Inflammatory macrophage (primary cell): ENCODE measurements around the gene SLC25A38.
"Not testable (repeated sequence)": the region's sequence is repeated elsewhere in the genome, so short reads cannot be mapped to it uniquely, and the experiment has no call there.

Source experiments
- DNase-seq, 2 donors: peaks; one replicate each; pipeline ENCODE4 v3.0.0-alpha.2; 2020 to 2022
- total RNA-seq, 18 experiments: gene quantifications; one replicate each; lab custom pipeline; 2026; ENCODE audit warnings: mixed read lengths in 6 of 18, inconsistent platforms in 2 of 18; lab: John Stamatoyannopoulos, UW

The SLC25A38 gene, protein sequence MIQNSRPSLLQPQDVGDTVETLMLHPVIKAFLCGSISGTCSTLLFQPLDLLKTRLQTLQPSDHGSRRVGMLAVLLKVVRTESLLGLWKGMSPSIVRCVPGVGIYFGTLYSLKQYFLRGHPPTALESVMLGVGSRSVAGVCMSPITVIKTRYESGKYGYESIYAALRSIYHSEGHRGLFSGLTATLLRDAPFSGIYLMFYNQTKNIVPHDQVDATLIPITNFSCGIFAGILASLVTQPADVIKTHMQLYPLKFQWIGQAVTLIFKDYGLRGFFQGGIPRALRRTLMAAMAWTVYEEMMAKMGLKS
- 3.1 to 22.2 (median 14.7) reads per million in 18 experiments for total RNA-seq

DNA sequence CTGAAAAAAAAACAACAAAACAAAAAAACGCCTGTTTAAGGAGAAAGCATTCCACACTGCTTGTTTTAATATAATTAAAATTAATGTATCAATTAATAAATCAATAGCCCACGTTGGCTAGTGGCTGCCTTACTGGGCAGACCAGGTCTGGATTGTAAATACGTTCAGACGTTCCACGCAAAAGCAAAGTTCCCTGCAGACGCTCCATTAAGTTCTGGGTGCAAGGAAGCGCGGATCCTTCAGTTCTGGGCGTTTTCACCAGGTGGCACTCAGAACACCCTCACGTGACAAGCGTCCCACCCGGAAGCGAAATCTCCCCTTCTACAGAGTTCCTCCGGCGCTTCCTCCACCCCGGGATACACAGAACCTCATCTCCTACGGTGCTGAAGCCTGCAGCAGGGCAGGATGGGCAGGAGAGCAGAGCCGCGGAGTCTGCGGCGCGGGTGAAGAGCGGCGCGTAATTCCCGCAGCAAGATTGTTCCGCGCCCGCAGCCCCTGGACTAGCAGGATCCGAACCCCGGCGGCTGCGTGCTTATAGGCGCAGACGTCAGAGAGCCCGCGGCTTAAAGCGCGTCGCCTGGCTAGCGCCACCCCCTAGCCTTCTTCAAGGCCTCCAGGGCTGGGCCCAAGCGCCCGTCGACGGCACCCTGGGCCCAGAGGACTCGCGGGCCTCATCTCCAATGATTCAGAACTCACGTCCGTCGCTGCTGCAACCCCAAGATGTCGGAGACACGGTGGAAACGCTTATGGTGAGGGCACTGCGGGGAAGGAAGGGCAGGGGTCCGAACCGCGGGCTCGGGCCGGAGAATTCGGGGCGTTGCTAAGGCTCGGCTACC, at the start of gene SLC25A38:
TSS of gene SLC25A38 (plus strand) at position 326 of the 836 bp plus-strand sequence. CDS start at position 681, 355 bp downstream.
- DNase-seq = peak; percentile 81 to 90

DNA sequence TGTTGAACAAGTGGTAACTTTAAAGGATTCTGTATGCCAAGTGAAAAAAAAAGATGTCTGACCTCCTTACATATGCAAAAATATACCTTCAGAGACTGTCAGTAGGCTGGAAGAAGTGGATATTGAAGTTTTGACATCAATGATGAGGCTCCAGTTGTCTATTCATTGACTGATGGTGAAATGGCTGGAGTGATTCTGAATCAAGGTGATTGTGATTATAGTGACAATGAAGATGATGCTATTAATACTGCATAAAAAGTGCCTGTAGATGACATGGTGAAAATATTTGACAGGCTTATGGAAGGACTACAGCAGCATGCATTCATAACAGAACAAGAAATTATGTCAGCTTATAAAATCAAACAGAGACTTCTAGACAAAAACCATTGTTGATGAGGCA, 49.6 kb upstream of the SLC25A38 start:
- DNase-seq = no peak

DNA sequence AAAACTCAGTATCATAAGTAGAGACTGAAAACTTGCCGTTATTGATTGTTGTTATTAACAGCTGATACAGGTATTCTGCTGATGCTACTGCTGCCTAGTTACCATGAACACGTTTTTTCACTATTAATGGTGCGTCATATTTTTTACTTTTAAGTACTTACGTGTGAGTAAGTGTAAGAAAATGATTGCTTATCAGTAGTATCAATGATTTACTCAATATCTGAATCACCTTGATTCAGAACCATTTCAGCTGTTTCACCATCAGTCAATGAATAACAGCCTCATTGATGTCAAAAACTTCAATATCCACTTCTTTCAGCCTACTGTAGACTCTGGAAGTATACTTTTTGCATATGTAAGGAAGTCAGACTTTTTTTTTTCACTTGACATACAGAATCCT, 49.0 kb upstream of the SLC25A38 start:
- DNase-seq = no peak

DNA sequence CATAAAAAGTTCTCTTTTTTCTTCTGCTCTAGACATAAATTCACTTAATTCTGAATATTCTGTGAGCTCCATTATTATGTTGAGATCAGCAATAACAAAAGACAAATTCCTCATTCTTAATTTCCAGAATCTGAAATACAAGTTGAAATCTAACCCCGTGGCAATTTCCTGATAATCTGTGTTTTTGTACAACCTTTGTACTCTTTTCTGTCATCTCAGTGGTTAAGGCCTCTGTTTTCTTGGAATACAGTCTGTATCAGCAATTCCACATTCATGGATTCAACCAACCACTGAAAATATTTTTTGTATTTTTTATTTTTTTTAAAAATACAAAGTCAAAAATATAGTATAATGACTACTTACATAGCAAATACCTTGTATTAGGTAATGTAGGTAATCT, 45.0 kb upstream of the SLC25A38 start:
- no peak for DNase-seq

DNA sequence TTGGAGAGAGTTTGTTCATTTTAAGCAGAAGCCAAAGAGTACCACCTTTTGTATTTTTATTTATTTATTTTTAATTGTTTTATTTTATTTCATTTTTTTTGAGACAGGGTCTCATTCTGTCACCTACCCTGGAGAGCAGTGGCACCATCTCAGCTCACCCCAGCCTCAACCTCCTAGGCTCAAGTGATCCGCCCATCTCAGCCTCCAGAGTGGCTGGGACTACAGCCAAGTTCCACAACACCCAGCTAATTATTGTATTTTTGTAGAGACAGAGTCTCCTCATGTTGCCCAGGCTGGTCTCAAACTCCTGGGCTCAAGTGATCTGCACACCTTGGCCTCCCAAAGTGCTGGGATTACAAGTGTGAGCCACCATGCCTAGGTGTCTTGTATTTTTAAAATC, 44.1 kb upstream of the SLC25A38 start:
- DNase-seq = no peak

DNA sequence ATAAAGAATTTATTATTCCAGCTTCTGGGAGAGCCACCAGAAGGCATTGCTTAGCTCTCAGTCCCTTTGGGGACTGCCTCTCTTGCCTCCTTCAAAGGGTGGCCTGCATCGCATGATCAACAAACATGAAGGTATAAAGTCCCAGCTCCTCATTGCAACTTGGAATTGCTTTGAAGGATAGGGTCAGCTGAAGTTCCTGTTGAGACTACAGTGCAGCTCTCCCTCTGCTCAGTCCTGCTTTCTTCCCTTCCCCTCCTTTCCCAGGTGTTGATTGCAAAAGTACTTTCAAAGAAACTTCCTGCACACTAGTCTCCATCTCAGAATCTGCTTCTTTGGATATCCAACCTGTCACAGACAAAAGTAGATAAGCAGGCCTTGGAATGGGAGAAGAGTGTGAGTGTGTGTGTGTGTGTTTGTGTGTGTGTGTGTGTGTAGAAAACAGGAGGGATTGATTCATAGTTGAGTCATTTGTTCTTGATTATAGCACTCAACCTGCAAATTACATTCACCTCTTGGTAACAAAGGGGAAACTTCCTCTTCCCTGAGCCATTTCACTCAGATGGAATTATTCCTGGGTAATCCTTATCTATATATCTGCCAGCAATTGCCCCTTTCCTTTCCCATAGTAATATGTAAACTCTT, 40.0 kb upstream of the SLC25A38 start:
- no peak for DNase-seq

DNA sequence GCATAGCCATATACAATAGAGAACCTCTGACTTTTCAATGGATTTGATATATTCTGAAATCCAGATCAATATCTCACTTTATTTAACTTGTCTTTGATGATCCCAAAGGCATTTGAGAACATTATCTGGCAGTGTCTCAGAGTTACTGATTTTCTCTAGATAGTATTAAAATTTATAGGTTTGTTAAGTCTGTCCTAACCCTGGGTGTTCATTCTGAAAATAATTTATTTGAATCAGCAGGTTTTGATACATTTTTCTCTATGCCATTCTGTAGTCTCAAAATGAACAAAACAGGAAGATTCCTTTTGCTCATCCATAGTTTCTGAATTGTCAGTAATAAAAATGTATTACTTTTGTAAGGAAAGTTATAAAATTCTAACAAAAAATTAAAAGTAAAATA, 39.4 kb upstream of the SLC25A38 start:
- no peak for DNase-seq

DNA sequence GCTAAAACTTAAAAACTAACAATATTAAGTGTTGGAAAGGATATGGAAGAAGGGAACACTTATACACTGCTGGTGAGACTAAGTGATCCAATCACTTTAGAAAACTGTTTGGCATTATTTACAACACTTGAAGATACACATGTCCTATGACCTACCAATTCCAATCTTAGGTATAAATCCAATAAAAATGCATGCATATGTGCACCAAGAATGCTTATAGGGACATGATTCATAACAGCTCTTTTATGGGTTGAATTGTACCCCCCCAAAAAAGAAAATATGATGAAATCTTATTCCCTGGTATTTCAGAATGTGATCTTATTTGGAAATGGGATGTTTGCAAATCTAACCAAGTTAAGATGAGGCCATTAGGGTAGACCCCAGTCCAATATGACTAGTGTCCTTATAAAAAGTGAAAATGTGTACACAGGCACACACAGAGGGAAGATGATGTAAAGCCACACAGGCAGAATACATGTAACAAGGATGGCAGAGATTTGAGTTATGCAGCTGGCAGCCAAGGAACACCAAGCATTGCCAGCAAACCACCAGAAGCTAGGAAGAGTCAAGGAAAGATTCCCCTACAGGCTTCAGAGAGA, 38.3 kb upstream of the SLC25A38 start:
- DNase-seq = no peak

DNA sequence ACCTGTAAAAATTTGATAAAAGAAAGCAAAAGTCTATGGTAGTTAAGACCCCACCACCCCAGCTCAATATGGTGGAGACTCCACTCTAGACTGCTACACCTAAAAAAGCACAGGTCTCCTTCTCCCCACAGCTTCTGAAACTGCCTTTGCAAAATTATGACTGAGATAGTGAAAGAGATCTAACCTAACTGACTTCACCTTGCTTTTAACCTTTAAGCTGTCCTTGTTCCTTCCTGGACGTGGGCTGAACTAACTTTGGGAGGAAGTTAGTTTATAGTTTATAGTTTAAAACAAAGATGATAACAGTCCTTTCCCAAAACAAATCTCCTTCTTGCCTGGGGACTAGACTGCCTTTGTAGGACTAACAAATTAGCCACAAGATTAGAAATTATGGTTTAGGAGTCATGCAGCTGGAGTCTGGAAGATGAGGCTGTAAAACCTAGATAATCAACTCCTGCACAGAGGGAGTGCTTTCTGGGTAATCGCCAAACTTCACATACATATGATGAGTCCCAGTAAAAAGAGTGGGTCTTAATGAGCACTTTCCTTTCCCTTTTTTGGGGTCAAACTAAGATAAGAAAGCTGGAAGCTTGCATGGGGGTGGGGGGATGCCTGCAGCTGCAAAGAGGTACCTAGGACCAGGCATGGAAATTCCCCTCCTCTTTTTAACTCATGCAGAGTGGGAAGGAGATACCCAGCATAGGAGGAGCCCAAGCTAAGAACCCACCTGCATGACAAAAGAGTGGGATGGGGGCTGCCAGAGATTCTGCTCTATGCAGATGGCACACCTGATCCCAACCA, 36.2 kb upstream of the SLC25A38 start:
- no peak for DNase-seq

DNA sequence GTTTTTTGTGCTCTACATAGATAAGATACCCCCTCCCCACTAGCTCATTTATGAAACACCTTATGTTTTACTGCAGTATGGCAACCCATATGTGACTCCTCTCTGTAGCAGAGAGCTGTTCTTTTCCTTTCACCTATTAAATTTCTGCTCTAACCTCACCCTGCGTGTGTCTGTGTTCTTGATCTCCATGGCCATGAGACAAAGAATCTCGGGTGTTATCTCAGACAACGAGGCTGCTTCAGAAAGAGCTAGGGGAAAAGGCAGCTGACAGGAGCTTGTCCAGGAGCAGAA, 35.6 kb upstream of the SLC25A38 start:
- no peak for DNase-seq

DNA sequence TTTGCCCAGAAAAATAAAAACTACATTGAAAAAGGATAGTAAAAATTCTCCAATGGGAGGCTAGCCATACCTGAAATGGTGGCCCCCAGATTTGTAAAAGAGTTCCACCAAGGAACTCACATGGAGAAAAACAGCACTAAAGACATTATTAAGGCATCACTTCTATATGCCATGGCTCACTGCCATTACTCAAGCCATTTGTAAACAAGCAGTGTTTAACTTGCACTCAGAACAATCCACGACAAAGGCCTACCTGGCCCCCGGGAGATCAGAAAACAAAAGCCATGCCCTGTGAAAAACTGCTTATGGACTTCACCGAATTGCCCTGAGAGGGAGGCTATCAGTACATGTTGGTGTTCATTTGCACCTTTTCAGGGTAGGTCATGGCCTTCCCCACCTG, 34.1 kb upstream of the SLC25A38 start:
- no peak for DNase-seq

DNA sequence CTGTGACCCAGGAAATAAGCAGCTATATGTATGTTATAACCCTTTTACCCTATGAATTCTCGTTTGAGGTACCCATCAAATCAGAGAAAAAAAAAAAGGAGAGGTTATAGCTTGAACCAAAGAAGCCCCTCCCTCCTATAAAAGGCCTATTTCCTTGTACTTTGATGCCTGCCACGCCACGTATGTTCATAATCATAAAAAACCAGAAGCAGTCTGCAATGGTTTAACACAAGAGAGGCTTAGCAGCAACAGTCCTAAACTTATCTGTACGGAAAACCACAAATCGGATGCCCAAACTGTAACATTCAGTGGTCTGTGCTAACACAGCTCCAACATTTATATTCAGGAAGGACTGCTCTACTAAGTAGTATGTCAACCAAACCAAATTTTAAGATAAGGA, 32.5 kb upstream of the SLC25A38 start:
- no peak for DNase-seq

DNA sequence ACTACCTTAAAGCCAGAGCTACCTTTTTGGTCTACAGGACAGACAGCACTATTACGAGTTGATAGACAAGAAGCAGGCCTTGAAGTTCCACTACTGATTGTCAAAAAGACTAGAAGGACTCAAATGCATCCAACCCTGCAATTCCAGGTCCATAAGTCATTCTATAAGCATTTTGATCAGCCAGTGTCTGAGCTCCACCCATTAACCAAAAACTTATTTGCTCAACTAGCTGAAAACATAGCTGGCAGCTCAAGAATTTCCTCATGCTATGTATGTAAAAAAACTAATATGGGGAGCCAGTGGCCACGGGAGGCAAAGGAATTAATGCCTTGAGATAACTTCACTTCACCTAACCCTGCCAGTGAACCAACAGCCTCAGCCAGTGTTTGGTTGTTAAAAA, 32.0 kb upstream of the SLC25A38 start:
- DNase-seq = not testable (repeated sequence)

DNA sequence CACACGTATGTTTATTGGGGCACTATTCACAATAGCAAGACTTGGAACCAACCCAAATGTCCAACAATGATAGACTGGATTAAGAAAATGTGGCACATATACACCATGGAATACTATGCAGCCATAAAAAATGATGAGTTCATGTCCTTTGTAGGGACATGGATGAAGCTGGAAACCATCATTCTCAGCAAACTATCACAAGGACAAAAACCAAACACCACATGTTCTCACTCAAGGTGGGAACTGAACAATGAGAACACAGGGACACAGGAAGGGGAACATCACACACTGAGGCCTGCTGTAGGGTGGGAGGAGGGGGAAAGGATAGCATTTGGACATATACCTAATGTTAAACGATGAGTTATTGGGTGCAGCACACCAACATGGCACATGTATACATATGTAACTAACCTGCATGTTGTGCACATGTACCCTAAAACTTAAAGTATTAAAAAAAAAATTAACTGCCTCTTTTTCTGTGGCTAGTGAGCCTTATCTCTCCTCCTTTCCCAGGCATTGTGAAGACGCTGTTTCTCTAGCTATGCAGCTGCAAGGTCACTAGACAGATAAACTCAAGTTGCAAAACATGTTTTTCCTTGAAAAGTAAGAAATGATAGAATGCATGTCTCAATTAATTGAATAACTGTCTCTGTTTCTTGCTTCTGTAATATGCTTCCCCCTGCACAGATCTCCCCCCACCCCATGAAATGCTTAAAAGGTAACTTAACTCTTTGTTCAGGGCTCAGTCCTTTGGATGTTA, 29.8 kb upstream of the SLC25A38 start:
- not testable (repeated sequence) for DNase-seq

DNA sequence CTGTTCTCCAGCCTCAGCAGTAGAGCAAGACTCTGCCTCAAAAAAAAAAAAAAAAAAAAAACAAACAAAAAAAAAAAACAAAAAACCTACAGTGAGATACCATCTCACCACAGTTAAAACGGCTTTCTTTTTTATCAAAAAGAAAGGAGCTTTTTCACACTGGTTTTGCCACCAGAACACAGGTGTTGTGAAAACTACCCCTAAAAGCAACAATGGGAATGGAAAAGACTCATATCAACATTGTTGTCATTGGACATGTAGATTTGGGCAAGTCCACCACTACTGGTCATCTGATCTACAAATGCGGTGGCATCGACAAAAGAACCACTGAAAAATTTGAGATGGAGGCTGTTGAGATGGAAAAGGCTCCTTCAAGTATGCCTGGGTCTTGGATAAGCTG, 24.8 kb upstream of the SLC25A38 start:
- DNase-seq = no peak

DNA sequence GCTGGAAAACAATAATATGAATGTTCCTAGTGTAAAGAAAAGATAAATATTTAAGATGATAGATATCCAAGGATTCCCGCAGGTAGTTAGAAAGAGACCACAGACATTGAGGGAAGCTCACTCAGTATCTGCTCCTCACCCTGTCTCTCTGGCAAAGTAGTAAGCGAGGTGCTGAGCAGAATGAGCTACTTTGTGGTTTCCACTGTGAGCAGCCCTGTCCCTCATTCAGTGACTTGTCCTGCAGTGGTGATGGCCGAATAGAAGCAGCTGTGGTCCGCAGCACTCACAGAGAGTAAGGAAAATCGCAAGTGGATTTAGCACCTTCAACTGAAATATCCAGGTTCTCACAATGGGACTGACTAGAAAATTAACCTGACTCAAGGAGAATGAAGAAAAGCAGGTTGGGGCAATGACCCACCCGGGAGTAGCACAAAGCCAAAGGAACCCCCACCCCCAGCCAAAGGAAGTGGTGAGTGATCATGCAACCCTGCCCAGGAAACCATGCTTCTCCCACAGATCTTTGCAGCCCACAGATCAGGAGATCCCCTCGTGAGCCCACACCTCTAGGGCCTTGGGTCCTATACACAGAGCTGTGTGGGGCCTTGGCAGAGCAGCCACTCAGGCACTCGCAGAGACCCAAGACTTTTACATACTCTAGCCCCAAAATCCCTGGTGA, 21.8 kb upstream of the SLC25A38 start:
- DNase-seq = peak; percentile 7 to 59

DNA sequence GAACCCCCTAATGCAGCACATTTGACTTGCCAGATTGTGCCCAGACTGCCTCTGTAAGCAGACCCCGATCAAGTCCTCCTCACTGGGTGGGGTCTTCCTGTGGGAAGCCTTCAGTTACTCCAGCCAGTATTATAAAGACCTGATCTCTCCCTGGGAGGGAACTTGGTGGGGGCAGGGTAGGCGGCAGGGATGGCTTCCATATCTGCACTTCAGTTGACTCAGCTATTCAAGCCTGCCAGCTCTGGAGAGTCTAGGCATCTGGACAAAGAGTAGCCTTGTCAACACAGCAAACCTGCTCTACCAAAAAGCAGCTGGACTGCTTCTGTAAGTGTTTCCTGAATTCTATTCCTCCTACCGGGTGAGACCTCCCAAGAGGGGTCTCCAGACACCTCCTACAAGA, 21.0 kb upstream of the SLC25A38 start:
- DNase-seq = peak in 1 of 2 donors; percentile 5

DNA sequence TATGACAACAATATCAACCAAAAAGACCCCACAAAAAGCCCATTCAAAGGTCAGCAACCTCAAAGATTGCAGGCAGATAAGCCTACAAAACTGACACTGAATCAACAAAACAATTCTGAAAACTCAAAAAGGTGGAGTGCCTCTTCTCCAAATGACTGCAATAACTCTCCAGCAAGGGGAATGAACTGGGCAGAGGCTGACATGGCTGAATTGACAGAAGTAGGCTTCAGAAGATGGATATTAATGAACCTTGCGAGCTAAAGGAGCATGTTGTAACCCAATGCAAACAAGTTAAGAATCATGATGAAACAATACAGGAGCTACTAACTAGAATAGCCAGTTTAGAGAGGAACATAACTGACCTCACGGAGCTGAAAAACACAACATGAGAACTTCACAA, 20.4 kb upstream of the SLC25A38 start:
- no peak for DNase-seq

DNA sequence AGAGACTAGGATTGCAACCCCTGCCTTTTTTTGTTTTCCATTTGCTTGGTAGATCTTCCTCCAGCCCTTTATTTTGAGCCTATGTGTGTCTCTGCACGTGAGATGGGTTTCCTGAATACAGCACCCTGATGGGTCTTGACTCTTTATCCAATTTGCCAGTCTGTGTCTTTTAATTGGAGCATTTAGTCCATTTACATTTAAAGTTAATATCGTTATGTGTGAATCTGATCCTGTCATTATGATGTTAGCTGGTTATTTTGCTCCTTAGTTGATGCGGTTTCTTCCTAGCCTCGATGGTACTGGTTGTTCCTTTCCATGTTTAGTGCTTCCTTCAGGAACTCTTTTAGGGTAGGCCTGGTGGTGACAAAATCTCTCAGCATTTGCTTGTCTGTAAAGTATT, 12.7 kb upstream of the SLC25A38 start:
- DNase-seq = not testable (repeated sequence)

DNA sequence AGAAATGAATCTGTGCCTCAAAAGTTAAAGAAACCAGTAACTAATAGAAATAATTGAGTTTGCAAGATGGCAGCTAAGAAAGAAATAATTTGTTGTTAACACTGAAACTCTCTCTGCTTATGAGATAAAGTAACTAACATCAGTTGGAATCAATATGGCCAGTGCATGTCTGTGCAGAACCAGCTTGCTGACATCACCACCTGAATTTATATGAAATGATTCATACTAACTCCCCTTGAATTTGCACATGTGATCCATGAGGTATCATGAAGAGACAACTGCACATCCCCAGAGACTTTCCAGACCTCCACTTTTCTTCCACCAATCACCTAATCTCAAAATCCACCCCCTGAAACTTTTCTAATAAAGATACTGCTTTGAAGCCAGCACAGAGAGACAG, 10.3 kb upstream of the SLC25A38 start:
- DNase-seq = no peak
